ENCODE results near the gene RHBDL3. TPM values are rescaled to one million over a fixed set of nuclear protein-coding genes. Genes with fewer than 3 reads are reported as not detected.

Gene RHBDL3
- total RNA-seq, 1 donor from 2014 or later = 4.4 TPM

DNA sequence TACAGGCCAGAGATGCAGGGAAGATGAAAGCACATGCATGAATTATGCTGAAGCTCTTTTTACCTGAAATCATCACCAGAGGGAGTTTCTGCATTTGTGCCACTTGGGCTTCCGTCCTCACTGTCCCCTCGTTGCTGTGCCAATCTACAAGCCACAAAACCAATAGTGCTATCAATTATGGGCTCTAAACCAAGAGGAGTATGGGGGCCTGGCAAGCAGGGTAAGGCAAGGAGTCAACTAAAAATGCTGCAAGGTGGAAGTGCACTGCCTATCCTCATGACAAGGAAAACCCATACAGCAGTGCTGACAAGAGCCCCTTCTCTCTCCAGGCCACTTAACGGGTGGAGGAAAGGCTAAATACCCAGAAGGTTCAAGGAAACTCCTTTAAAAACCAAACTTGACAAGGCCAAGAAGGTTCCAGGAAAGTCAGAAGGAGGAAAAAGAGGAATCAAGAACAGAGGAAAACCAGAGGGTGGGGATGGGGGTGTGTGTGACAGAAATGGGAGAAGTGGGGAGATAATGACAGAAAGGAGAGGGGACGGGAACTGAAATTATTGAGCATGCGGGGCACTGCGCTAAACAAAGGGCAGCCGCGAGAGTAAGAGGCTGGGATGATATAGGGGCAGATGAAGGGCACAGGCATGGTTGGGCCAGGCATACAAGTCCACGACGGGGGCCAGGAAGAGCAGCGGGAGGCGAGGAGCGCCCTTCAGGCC lies 75.7 kb downstream of the RHBDL3 start:
- TF ChIP-seq, protein P1, sequence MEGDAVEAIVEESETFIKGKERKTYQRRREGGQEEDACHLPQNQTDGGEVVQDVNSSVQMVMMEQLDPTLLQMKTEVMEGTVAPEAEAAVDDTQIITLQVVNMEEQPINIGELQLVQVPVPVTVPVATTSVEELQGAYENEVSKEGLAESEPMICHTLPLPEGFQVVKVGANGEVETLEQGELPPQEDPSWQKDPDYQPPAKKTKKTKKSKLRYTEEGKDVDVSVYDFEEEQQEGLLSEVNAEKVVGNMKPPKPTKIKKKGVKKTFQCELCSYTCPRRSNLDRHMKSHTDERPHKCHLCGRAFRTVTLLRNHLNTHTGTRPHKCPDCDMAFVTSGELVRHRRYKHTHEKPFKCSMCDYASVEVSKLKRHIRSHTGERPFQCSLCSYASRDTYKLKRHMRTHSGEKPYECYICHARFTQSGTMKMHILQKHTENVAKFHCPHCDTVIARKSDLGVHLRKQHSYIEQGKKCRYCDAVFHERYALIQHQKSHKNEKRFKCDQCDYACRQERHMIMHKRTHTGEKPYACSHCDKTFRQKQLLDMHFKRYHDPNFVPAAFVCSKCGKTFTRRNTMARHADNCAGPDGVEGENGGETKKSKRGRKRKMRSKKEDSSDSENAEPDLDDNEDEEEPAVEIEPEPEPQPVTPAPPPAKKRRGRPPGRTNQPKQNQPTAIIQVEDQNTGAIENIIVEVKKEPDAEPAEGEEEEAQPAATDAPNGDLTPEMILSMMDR (conservative IDR thresholded peaks at IDR 0.05) = peak; percentile 48
- Mint-ChIP-seq H3K9me3 (no peaks in the 10 kb centered on the region), H3K4me3 (peak overlapping the region; percentile 97), H3K36me3 (peaks cover 3% of the 10 kb centered on the region), H3K27ac (peak overlapping the region; percentile 87), H3K4me1 (ENCODE audit: unreplicated experiment) (peaks cover 12% of the 10 kb centered on the region), H3K27me3 (no peaks in the 10 kb centered on the region)
- no peak for DNase-seq (ENCODE audit: extremely low spot score, unreplicated experiment)

DNA sequence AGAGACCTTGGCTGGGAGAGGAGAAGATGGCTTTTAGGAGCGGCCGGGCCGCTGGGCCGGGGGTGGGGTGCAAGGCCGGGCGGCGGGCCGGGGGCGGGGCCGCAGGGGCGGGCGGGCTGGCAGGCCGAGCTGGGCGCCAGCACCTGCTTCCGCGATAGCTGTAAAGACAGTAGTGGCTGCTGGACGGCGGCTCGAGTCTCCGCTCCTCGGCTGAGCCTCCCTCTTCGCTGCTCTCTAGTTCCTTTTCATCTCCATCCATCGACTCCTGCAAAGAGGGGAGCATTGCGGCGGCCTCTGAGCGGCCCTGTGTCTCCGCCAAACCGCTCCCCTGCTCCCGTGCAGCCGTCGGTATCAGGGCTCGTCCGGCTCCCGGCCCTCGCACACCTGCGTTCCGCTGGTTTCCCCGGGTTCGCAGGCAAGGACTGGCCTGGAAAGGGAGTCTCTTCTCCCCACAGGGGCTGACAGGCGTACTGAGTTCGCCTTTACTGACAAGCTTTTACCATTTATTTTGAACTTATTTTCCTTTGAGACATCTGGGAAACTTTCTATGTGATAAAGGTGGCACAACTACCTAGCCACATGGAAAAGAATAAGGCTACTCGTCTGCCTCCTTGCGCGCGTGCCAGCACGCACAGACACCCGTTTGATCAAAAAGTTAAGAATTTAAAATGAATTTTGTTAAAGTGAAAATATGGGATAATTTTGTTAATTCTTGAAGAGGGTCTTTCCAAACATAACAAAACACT lies 76.4 kb downstream of the RHBDL3 start, which contains the start of gene C17orf75:
Gene C17orf75, minus strand, starts transcription at position 317 of the 746 bp plus-strand sequence. Its CDS starts 34 bp downstream, at position 283.
- DNase-seq (ENCODE audit: extremely low spot score, unreplicated experiment) = peak; percentile 86
- H3K4me3 Mint-ChIP-seq = peak within 1 kb of the TSS; percentile 97

DNA sequence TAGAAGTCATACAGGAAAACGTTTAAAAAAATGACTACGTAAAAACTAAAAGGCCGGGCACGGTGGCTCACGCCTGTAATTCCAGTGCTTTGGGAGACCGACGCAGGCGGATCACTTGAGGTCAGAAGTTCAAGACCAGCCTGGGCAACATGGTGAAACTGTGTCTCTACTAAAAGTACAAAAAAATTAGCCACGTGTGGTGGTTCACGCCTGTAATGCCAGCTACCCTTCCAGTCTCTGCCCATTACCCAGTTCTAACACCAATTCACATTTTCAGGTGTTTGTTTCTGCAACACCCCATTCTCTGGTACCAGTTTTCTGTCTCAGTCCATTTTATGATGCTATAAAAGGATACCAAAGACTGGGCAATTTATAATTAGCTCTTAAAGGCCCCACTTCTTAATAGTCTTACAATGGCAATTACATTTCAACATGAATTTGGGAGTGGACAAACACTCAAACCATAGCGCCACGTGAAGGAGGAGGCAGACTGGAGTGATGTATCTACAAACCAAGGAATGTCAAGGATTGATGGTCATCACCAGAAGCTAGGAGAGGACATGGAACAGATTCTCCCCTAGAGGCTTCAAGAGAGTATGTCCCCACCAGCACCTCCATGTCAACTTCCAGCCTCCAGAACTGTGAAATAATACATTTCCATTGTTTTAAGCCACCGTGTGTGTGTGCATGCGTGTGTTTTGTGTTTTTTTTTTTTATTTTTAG lies 77.1 kb downstream of the RHBDL3 start:
- Mint-ChIP-seq H3K27me3 (no peaks in the 10 kb centered on the region), H3K4me3 (peak overlapping the region; percentile 97), H3K36me3 (peaks cover 3% of the 10 kb centered on the region), H3K27ac (peak overlapping the region; percentile 87), H3K4me1 (ENCODE audit: unreplicated experiment) (peaks cover 12% of the 10 kb centered on the region), H3K9me3 (no peaks in the 10 kb centered on the region)
- no peak for DNase-seq (ENCODE audit: extremely low spot score, unreplicated experiment)
- TF ChIP-seq, protein P1 (conservative IDR thresholded peaks at IDR 0.05) = peak; percentile 30

More for the DNA sequence above, 76.4 kb downstream of the RHBDL3 start, which contains the start of gene C17orf75:
- H3K4me1 Mint-ChIP-seq (ENCODE audit: unreplicated experiment) = peaks cover 12% of the 10 kb centered on the region
- peaks cover 3% of the 10 kb centered on the region for H3K36me3 Mint-ChIP-seq
- no peaks in the 10 kb centered on the region for H3K27me3 Mint-ChIP-seq
- no peaks in the 10 kb centered on the region for H3K9me3 Mint-ChIP-seq
- TF ChIP-seq, protein P1 (conservative IDR thresholded peaks at IDR 0.05) = no peak
- peak within 1 kb of the TSS; percentile 87 for H3K27ac Mint-ChIP-seq

DNA sequence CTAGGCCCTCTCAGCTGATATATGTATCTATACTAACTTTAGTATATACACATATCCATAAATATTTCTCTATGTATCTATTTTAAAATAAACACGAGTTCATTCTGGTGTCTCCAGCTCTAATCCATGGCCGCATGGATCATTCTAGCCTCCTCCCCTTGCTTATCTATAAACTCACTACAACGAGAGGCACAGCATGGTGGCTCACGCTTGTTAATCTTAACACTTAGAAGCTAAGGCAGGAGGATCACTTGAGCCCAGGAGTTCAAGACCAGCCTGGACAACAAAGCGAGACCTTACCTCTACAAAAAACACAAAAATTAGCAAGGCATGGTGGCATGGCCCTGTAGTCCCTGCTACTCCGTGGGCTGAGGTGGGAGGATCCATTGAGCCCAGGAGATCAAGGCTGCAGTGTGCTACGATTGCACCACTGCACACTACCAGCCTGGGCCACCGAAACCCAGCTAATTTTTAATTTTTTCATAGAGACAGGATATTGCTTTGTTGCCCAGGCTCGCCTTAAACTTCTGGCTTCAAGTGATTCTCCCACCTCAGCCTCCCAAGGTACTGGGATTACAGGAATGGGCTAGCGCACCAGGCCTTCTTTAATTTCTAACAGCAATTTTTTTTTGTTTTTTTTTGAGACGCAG lies 80.4 kb downstream of the RHBDL3 start:
- no peak overlapping the region for H3K27ac Mint-ChIP-seq
- H3K4me3 Mint-ChIP-seq = no peak overlapping the region
- DNase-seq (ENCODE audit: extremely low spot score, unreplicated experiment) = no peak
- no peaks in the 10 kb centered on the region for H3K9me3 Mint-ChIP-seq
- TF ChIP-seq, protein P1 (conservative IDR thresholded peaks at IDR 0.05) = no peak
- no peaks in the 10 kb centered on the region for H3K27me3 Mint-ChIP-seq
- peaks cover 13% of the 10 kb centered on the region for H3K4me1 Mint-ChIP-seq (ENCODE audit: unreplicated experiment)
- peaks cover 12% of the 10 kb centered on the region for H3K36me3 Mint-ChIP-seq

DNA sequence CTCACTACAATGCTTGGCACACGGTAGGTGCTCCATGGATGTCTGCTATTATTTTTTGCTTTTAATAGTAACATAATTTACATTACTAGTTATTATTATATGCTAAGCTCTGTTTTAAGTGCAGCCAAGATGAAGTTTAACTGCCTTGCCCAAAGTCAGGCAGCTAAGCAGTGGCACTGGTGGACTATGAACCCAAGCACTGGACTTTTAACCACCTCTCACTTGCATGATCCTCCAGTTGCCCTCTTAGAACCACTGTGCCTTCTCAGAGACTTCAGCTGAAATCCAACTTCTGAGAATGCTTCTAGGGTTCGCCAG lies 82.8 kb downstream of the RHBDL3 start:
- peaks cover 24% of the 10 kb centered on the region for H3K36me3 Mint-ChIP-seq
- H3K4me3 Mint-ChIP-seq = peak overlapping the region; percentile 74
- no peak overlapping the region for H3K27ac Mint-ChIP-seq
- H3K27me3 Mint-ChIP-seq = no peaks in the 10 kb centered on the region
- DNase-seq (ENCODE audit: extremely low spot score, unreplicated experiment) = no peak
- H3K4me1 Mint-ChIP-seq (ENCODE audit: unreplicated experiment) = peaks cover 14% of the 10 kb centered on the region
- TF ChIP-seq, protein P1 (conservative IDR thresholded peaks at IDR 0.05) = no peak
- no peaks in the 10 kb centered on the region for H3K9me3 Mint-ChIP-seq
